Measurements from ENCODE around the gene PRR16.
A peak's percentile ranks its signal among the peaks of the same experiment; 100 is the strongest.

PRR16 gene

DNA sequence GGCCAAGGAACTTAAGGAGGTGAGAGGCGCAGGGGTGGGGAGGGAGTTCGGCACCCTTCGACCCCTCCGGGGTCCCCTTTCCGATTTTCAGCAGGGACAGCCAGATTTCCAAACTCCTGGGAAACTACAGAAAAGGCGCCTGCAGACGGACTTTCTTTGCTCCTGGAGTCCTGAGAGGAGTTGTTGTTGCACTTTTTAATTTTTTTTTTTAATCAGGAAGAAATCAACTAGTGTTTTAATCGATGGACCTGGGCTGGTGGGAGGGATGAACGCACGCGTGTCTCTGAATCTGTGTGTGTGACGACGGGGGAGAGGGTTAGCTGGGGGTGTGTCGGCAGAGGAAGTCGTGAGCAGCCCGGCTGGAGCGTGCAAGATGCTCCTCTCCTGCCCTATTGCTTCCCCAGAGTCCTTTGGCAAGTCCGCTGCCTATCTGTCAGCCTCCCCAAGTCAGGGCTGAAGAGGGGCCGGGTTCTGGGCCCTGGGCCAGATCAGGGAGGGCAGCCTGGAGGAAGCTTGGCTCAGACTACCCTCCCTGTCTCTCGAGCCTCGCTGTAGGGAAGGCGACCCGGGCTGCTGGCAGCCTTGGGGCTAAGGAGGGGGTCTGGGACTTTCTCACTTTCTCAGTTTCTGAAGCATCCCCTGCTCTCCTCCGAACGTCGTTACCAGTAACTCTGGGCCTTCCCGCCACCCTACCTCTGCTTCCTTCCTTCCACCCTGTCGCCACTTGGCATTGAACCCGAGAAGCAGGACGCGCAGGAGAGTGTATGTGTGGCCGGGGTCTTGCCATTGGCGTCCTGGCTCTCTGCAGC lies 731 bp downstream of the PRR16 start:
- DNase-seq = peak; percentile 54

DNA sequence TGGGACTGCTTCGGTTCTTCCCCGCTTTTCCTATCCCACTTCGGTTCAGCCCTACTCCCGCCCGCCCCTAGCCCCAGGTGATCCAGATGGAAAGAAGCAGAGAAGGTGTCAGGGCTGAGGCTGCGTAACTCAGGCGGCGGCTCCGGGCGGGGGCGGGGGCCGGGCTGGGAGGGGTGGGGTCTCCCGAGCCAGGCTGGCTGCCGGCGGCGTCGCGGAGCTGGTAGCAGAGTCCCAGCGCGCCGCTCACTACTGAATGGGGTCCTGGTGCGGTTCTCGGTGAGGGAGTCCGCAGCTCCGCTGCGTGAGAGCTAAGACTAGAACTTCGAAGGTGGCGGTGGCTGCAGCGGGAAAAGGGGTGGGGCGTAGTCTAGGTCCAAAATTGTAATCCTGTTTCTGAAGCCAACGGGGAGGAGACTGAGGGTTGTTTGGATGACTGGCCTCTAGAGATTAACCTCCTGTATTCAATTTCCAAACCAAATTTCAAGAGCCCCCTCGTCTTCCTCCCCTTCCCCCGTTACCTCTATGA lies 1.4 kb downstream of the PRR16 start:
- peak; percentile 50 for DNase-seq

GRCh38 chr5:120466341-120467006 lies 2.4 kb downstream of the PRR16 start:
- no peak for DNase-seq

GRCh38 chr5:120471971-120472370 lies 7.9 kb downstream of the PRR16 start:
- DNase-seq = no peak

DNA sequence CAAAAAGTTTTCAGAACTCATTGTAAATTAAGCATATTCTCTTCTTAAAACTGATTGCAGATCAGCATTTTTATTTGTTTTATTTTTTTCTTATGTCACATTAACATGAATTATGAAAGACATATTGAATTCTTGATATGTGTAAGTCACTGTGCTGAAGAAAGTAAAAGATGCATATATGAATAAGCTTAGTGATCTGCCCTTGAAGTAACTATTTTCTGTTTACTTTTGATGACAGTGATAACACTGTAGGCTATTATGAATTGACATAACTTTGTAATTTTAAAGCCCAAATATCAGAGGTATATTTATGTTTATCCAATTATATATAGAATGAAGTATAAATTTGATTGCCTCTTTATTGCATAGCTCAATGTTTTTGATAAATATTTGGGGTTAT lies 8.8 kb downstream of the PRR16 start:
- DNase-seq = no peak

DNA sequence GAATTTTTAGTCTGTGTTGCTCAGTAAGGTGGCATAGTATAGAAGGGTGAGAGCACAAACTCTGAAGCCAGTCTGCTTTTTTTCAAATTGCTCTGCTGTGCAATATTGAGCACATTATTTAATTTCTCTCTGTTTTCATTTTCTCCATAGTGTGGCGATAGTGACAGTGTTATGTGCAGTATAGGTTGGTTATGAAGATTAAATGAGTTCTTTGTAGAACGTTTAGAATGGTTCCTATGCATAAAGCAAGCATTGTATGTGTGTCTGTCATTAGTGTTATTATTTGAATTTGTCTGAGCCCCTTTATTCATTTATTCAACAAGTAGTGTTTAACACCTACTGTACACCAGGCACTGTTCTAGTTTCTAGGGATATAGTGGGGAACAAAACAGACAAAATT lies 9.2 kb downstream of the PRR16 start:
- DNase-seq = no peak

DNA sequence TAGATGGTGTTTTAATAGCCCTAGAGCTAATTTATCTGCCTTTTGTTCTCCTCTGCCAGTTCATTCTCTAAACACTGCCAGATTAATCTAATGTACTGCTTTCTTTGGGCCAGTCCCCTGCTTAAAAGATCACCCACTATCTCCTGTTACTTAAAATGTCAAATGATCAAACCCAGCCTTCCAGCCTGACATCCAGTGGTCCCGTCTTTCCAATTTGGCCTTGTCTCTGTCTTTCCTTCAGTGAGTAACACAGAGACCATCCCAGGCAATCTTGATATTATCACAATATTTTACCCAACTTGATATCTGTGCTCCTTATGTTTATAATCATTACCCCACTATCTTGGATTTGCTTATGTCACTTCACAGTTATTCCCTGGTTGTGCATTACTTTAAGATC lies 12.0 kb downstream of the PRR16 start:
- DNase-seq = no peak

DNA sequence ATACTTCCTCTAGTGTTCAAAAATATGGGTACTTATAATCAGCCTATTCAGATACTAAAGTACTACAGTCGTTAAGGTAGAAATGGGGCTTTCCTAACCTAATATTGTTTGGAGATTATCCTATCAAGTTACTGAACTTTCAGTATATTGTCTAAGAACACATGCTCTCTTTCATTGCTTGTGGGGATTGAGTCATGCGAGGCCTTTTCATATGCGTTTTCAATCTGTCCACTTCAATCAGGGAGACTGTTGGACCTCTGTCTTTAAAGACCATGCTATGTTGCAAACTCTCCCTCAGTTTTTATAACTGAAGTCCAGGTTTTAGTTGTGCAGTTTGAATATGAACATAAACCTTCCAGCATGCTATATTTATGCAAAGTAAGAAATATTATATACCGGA lies 15.0 kb downstream of the PRR16 start:
- no peak for DNase-seq

GRCh38 chr5:120499876-120500563 lies 35.9 kb downstream of the PRR16 start:
- no peak for DNase-seq

DNA sequence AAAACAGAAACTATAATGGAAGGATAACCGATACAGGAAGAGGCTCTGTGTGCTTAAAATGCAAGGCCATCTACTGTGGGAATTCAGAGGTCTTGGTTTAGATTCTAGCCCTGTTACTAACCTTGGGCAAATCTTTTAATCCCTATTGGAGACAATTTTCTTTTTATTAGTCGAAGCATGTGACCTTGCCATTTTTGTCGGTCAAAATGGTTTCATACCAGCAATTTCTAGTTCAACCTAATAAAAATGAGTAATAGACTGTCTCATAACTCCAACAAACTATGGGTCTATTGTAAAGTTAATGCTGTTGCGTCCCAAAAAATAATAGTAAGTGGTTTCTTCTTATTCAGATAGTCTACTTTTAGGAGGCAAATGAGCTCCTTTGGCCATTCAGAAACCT lies 38.4 kb downstream of the PRR16 start:
- no peak for DNase-seq

DNA sequence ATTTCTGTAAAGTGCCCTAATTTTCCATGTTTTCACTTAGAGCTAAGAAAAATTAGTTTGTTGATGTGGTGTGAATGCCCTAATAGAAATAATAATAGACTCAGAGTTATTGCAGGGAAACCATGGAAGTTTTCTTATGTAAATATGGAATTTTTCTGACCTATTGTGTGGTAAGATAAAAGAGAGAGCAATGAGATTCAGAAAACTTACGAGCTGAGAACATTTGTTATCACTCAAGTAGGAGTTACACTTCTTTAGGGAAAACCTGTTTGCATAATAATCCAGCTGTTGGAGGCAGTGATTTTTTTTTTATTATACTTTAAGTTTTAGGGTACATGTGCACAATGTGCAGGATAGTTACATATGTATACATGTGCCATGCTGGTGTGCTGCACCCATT lies 39.2 kb downstream of the PRR16 start:
- DNase-seq = no peak

DNA sequence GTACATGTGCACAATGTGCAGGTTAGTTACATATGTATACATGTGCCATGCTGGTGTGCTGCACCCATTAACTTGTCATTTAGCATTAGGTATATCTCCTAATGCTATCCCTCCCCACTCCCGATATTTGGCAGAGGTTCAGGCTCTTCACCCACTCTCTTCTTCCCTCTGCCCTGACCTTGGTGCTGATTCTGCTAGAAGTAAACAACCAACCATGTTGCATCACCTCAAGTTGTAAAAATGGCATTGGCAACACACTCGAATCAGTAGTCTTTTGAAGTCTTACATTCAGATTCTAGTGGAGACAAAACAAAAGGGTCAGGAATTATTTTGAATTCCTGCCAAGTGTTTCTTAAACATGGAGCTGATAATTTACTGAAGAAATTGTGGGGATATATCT lies 40.0 kb downstream of the PRR16 start:
- no peak for DNase-seq

DNA sequence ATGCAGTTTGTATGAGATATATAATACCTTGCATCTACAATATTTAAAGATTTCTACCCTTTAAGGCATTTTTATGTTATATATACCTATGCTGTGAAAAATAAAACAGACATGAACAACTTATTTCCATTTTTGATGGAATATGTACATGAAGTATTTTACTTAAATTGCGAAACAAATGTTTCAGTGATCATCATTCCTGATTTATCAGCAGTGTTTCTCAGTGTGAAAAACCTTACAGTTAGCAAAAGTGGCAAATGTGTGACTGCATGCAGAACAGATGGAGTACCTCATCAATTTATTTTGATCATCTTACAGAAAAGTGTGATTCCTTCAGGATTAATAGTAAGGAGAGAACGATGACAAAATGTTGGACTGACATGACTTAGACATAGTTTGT lies 43.1 kb downstream of the PRR16 start:
- DNase-seq = no peak

DNA sequence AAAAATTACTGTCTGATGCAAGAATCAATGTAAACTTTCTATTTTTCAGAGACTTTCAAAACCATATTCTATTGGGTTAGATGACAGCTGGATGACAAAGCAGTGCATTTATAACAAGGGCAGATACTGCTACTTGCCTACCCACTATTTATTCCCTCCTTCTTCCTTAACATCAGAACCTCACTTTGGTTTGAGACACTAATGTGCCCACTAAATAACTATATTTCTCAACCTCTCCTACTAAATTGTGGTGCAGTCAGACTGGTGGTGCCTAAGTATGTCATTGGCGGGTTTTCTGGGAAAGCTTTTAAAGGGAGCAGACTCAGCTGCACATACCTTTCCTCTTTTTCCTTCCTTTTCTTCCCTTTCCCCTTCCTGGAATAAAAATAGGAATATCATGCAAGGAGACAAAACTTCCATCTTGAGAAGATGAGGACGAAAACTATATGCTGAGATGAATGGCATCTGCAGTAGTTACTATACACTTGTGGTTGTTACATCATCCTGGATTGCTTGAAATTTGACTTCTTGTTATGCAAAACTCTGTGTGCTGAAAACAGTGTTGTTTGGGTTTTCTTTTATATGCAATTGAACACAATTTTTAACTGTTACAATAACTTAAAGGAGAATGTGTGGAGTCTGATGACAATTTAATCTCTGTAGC lies 43.8 kb downstream of the PRR16 start:
- DNase-seq = no peak

DNA sequence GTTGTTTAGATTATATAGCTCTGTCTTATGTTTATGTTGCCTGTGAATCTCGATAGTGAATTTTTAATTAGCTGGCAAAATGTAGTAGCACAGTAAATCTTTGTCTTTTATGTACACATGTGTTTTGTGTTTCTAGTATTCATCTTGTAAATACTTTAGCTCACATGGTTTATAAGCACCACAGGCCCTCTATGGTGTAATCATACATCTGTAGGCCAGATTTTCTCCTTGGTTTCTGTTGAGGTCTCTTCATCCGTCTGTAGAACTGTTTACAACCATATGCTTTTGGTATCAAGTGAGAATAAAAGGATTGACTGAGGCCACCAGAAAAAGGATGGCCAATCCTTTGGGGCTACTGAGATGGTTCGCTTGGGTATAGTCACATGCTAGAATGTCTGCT lies 45.0 kb downstream of the PRR16 start:
- DNase-seq = no peak

GRCh38 chr5:120510098-120510637 lies 46.1 kb downstream of the PRR16 start:
- DNase-seq = no peak

DNA sequence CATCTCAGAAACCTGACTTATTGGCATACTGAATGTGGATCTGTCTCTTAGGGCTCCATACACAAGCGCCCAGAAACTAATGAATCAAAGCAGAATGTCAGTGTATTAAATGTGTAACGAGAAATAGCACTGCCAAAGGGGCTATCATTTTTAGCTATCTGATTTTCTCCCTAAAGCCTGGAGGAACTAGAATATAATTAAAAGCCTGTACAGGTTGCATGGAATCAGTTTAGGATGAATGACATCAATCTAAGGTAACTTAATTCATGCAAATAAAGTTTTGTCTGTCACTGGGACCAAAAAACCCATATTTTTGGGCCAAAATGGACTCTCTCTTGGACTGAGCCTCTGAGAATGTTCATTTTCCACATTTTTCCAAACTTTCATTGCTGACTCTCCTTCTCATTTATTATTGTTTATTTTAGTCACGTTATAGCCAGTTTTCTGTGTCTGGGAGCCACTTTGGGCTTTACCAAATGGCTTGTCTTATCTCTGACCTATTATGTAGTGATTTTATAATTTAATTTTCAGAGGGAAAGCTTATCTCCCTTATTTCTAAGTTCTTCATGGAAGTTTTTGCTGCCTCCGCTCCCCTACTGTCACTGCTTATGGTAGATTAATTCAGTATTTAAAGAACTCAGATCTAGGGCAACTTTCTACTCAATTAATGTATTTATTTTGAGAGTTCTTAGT lies 47.0 kb downstream of the PRR16 start:
- DNase-seq = no peak

DNA sequence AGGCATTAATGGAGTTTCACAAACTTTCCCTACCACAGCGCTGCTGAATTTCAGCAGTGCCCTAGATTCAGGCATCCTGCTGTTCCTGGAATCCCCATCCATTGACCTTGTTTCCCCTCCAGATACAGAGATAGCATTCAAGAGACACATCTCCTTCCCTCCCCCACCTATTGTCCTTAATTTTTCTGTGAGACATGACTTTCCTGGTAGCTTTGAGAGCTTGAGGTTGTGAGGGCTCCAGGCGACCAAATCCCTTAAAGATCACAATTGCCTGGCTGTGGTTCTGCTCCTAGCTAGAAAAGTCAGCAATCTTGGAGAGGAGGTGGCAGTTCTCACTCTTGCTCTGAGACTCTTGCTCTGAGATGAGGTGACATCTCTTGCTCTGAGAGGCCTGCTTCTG lies 48.0 kb downstream of the PRR16 start:
- DNase-seq = no peak

DNA sequence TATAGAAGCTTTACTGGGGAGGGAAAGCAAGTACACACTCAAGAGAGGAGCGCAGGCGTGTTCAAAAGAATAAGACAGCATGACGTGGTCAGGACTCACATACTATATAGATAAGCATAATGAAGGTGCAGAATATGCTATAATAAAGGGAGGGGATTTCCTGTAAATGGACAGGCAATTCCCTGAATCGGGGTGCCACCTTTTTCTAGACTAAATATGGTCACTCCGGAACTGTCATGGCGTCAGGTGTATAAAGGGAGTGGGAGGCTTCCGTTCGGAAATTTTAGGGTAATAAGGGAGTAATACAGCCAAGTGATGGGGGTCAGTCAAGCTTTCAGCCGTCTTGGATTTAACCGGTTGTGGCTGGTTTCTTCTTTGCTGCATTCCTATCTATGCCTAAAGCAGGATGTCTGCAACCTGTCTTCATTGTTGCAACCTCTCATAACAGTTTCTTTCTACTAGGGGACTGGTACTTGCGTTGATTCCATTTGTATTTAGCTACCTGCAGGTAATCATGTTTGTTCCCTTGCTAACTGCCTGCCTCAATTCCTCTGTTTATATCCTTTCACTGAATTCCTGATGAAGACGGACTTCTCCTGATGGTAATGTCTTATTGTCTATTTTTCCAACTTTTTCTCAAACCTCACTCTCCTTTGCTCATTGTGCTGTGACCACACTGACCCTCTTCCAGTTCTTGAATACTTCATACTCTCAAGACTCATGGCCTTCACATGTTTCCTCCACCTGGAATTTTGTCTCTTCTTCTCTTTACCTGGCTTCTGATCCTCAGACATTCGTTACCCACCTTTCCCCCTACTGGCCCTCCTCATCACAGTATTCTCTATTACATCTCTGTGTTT lies 48.9 kb downstream of the PRR16 start:
- no peak for DNase-seq

DNA sequence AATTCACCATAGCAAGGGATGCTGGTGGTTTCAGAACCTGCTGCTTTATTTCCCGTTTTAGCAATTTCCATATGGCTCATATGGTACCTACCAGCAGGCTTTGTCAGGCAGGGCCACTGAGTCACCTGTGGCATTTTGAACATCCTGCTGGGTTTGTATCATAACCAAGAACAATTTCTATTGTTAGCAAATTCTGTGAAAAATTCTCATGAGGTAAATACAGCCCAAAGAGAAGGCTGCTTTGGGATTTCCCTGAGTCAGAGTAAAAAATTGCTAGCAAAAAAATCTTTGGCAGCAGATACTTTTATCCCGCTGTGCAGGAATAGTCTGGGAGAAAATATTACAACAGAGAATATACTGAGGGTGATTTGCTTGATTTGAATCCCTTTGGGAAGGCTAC lies 52.7 kb downstream of the PRR16 start:
- DNase-seq = no peak

GRCh38 chr5:120517607-120518252 lies 53.6 kb downstream of the PRR16 start:
- DNase-seq = no peak

Measured in activated CD8-positive, alpha-beta memory T cell treated with anti-CD3 and anti-CD28 coated beads for 24 hours (primary cell).